ENCODE results near the gene FCGR3A.
"Not testable (repeated sequence)": the region's sequence is repeated elsewhere in the genome, so short reads cannot be mapped to it uniquely, and the experiment has no call there.

GRCh38 chr1:161539731-161540569, 9.7 kb downstream of the FCGR3A start:
- not testable (repeated sequence) for TF ChIP-seq CTCF, EP300 (IDR thresholded peaks at IDR 0.05)
